IPS-15b (cell line): Measurements from ENCODE around the gene WDR46.

Experiments
- H3K27me3 ChIP-seq: one replicate; pipeline ENCODE4 v1.6.1; 2013; ENCODE audit warnings: low read length; ENCODE audit not compliant: control insufficient read depth, insufficient read depth
- H3K36me3 ChIP-seq: one replicate; pipeline ENCODE4 v1.6.1; 2013; ENCODE audit warnings: low read length; ENCODE audit not compliant: control insufficient read depth, insufficient read depth
- H3K4me1 ChIP-seq: one replicate; pipeline ENCODE4 v1.6.1; 2013; ENCODE audit warnings: mild to moderate bottlenecking, low read length; ENCODE audit not compliant: control insufficient read depth, insufficient read depth
- H3K4me3 ChIP-seq: one replicate; pipeline ENCODE4 v1.5.1; 2013; ENCODE audit warnings: low read depth, low read length
- H3K9ac ChIP-seq: one replicate; pipeline ENCODE4 v1.6.1; 2013; ENCODE audit warnings: low read depth, mild to moderate bottlenecking, low read length
- H3K9me3 ChIP-seq: one replicate; pipeline ENCODE4 v1.6.1; 2013; ENCODE audit warnings: mild to moderate bottlenecking, low read length; ENCODE audit not compliant: control insufficient read depth, insufficient read depth

The WDR46 gene

GRCh38 chr6:33288921-33289783 lies at the start of gene WDR46, which contains the start of gene PFDN6:
Gene WDR46 (minus strand): TSS chr6:33289239. CDS start chr6:33289170, 69 bp downstream.
Gene PFDN6 (plus strand): TSS chr6:33289601. CDS start chr6:33289857, 256 bp downstream.
- H3K4me3 ChIP-seq: peak within 1 kb of the TSS; percentile 95
- H3K9me3 ChIP-seq: no peaks in the 10 kb centered on the region
- H3K27me3 ChIP-seq: no peaks in the 10 kb centered on the region
- H3K9ac ChIP-seq: peak within 1 kb of the TSS; percentile 87
- H3K4me1 ChIP-seq: peaks cover 4% of the 10 kb centered on the region
- peaks cover 22% of the 10 kb centered on the region for H3K36me3 ChIP-seq

DNA sequence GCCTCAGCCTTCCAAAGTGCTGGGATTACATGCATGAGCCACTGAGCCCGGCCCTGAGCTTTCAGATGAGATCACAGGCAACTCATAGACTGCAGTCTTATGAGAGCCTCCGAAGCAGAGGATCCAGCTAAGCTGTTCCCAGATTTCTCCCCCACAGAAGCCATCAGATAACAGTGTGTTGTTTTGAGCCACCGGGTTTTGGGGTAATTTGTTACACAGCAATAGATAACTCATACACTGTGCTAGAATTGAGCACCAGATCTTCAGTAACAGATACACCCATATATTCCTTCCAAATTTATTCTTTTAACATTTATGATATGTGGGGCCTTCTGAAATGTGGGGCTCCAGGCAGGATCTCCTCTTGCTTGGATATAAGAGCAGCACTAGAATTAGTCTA lies 47.5 kb upstream of the WDR46 start:
- H3K4me1 ChIP-seq: no peaks in the 10 kb centered on the region
- H3K36me3 ChIP-seq: no peaks in the 10 kb centered on the region
- H3K9ac ChIP-seq: no peak overlapping the region
- no peaks in the 10 kb centered on the region for H3K27me3 ChIP-seq
- no peak overlapping the region for H3K4me3 ChIP-seq
- H3K9me3 ChIP-seq: no peaks in the 10 kb centered on the region

DNA sequence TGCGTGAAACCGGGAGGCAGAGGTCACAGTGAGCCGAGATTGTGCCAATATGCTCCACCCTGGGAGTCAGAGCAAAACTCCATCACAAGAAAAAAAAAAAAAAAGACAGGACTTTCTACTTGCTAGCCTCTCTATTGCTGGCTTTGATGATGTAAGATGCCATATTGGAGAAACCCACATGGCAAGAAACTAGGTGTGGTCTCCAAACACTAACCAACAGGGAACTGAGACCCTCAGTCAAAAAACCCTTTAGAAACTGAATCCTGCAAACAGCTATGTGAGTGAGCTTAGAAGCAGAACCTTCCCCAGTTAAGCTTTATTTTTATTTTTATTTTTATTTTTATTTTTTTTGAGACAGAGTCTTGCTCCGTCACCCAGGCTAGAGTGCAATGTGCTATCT lies 46.9 kb upstream of the WDR46 start:
- Histone ChIP-seq H3K4me1 (no peaks in the 10 kb centered on the region), H3K27me3 (no peaks in the 10 kb centered on the region), H3K9ac (no peak overlapping the region), H3K9me3 (no peaks in the 10 kb centered on the region), H3K4me3 (no peak overlapping the region), H3K36me3 (no peaks in the 10 kb centered on the region)

- Histone ChIP-seq H3K4me3 (no peak overlapping the region), H3K36me3 (no peaks in the 10 kb centered on the region), H3K27me3 (no peaks in the 10 kb centered on the region), H3K9ac (no peak overlapping the region), H3K9me3 (no peaks in the 10 kb centered on the region), H3K4me1 (no peaks in the 10 kb centered on the region)
These were observed 44.6 kb upstream of the WDR46 start for GRCh38 chr6:33333666-33334065.

DNA sequence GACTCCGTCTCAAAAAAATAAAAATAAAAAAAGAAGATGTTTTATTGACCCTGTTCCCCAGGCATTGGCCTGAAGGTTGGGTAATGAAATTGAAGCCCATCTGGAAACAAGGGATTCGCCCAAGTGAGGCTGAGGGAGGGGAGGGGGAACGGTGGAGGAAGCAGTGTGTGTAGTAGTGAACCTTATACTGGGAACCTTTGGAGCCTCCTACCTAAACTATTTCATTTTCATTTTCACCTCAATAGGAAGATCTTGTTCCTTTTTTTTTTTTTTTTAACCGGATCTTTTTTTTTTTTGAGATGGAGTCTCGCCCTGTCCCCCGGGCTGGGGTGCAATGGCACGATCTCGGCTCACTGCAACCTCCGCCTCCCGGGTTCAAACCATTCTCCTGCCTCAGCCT lies 41.7 kb upstream of the WDR46 start:
- H3K9me3 ChIP-seq: no peaks in the 10 kb centered on the region
- H3K9ac ChIP-seq: no peak overlapping the region
- no peaks in the 10 kb centered on the region for H3K4me1 ChIP-seq
- no peak overlapping the region for H3K4me3 ChIP-seq
- H3K27me3 ChIP-seq: no peaks in the 10 kb centered on the region
- H3K36me3 ChIP-seq: no peaks in the 10 kb centered on the region

DNA sequence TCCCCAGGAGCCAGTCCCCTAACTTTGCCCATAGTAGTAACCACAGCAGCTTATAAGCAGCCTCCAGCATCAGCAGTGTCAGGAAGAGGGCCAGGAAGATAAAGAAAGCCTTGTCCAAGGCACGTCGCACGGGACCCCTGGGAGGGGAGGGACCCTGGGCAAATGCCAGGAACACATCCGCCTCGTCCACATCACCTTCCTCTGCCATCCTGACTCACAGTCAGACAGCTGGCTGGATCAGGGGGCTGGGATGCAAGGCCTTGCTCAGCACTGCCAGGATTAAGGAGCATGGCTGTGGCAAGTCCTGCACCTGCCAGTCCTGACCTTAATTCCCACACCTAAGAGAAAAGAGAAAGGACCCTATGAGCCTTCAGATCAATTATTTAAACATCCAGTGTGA lies 40.0 kb upstream of the WDR46 start:
- Histone ChIP-seq H3K36me3 (no peaks in the 10 kb centered on the region), H3K4me3 (no peak overlapping the region), H3K9me3 (no peaks in the 10 kb centered on the region), H3K4me1 (peaks cover 3% of the 10 kb centered on the region), H3K27me3 (no peaks in the 10 kb centered on the region), H3K9ac (no peak overlapping the region)

DNA sequence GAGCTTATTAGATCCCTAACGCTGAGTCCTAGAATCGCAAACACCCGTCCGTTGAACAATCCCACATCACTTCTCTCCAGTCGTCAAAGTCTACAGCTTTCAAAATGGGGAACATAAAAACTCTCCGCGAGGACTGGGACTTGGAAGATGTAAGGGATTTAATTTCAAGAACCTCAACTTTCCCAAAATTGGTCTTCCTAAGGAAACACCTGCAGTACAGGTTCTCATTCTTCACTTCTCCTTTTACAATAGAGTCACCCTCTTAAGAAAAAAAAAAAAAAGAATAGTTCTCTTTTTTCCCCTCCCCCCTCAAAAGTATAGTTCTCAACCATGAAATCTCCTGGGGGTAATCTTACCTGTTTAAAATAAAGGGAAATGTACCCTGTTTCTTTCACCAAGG lies 35.1 kb upstream of the WDR46 start:
- Histone ChIP-seq H3K4me3 (peak overlapping the region; percentile 78), H3K9ac (no peak overlapping the region), H3K4me1 (peaks cover 12% of the 10 kb centered on the region)

GRCh38 chr6:33323623-33323948 lies 34.5 kb upstream of the WDR46 start:
- Histone ChIP-seq H3K4me3 (peak overlapping the region; percentile 78), H3K36me3 (peaks cover 26% of the 10 kb centered on the region), H3K27me3 (no peaks in the 10 kb centered on the region), H3K9me3 (no peaks in the 10 kb centered on the region), H3K4me1 (peaks cover 12% of the 10 kb centered on the region), H3K9ac (no peak overlapping the region)

More for the DNA sequence above, 35.1 kb upstream of the WDR46 start:
- H3K27me3 ChIP-seq: no peaks in the 10 kb centered on the region
- H3K36me3 ChIP-seq: peaks cover 20% of the 10 kb centered on the region
- H3K9me3 ChIP-seq: no peaks in the 10 kb centered on the region

DNA sequence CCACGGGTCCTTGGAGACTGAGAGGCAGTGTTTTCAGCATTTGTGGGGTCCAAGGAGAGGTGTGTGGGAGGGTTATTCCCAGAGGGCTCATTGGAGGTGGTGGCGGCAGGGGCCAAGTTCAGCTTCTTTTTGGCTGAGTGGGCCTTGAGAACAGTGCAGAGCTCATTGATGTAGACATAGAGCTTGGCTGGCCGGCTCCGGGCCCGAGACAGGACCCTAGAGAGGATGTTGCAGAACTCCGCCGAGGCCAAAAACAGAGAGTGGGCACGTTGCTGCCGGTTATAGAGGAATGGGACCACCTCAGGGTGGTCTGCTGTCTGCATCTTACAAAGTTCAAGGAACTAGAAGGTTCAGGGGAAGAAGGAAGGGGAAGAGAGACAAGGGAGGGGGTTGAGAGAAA lies 32.2 kb upstream of the WDR46 start:
- Histone ChIP-seq H3K9ac (no peak overlapping the region), H3K9me3 (no peaks in the 10 kb centered on the region), H3K27me3 (no peaks in the 10 kb centered on the region), H3K36me3 (peaks cover 27% of the 10 kb centered on the region), H3K4me3 (peak overlapping the region; percentile 78), H3K4me1 (peaks cover 17% of the 10 kb centered on the region)

GRCh38 chr6:33320315-33321181 lies 31.5 kb upstream of the WDR46 start:
- Histone ChIP-seq H3K4me3 (peak overlapping the region; percentile 22), H3K27me3 (no peaks in the 10 kb centered on the region), H3K36me3 (peaks cover 30% of the 10 kb centered on the region), H3K9me3 (no peaks in the 10 kb centered on the region), H3K9ac (no peak overlapping the region), H3K4me1 (peaks cover 17% of the 10 kb centered on the region)

DNA sequence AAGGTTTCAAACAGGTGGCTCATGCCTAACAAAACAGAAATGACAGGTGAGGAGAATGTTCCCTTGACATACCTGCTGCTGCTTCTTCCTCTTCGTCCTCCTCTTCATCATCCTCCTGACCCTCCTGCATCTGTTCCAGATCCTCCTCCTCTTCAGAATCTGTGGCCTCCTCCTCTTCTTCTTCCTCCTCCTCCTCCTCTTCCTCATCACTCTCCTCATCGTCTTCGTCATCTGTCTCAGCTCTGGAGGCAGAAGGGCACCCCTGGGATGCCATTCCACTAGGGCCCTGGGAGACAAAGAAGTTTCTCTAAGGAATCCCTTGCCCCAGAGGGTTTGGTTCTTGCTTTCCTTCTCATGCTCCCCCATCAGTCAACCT lies 30.9 kb upstream of the WDR46 start:
- Histone ChIP-seq H3K4me1 (peaks cover 21% of the 10 kb centered on the region), H3K4me3 (no peak overlapping the region), H3K27me3 (no peaks in the 10 kb centered on the region), H3K9ac (no peak overlapping the region), H3K9me3 (no peaks in the 10 kb centered on the region), H3K36me3 (peaks cover 30% of the 10 kb centered on the region)
